ENCODE results near the gene GLIPR1L1. TPM values are rescaled to one million over a fixed set of nuclear protein-coding genes. Genes with fewer than 3 reads are reported as not detected.

GLIPR1L1 gene
- total RNA-seq, 2 donors from 2014 or later, result not detected

DNA sequence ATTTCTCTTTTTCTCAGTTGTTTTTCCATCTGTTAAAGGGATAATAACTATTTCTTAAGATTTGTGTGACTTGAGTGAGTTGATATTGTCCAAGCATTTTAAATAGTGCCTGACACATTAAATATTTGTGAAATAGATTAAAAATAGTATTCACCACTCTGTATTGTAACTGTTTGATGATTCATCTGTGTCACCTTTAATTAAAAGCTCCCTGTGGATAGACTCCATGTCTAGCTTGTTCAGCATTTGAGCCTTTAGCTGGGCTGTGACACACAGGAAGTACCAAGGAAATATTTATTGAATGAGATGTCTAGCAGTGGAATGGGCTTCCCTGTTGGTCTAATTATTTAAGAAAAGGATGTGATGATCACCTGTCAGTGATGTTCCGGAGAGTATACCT lies 54.6 kb downstream of the GLIPR1L1 start:
- Mint-ChIP-seq H3K4me1 (peaks cover 32% of the 10 kb centered on the region), H3K4me3 (peak overlapping the region; percentile 96), H3K27me3 (no peaks in the 10 kb centered on the region), H3K36me3 (ENCODE audit: low read depth) (no peaks in the 10 kb centered on the region), H3K9me3 (no peaks in the 10 kb centered on the region), H3K27ac (peak overlapping the region; percentile 99)
- no peak for ATAC-seq (replicated peaks)

DNA sequence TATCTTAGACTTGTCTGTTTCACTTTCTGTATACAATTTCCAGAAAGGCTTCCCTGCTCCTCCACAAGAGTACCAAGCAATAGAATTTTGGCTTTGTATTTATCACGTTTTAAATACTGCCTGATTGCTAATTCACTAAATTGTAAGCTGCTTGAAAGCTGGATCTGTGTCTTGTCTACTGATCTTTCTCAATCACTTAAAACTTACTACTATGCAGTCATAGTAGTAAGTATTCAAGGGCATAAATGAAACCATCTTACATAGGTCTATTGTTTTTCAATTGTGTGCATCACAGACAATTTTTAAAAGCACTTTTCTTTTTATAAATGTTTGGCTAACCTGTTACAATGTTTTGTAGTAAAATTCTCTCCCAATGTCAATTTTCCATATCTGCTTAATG lies 55.2 kb downstream of the GLIPR1L1 start:
- Mint-ChIP-seq H3K9me3 (no peaks in the 10 kb centered on the region), H3K27me3 (no peaks in the 10 kb centered on the region), H3K36me3 (ENCODE audit: low read depth) (no peaks in the 10 kb centered on the region), H3K4me1 (peaks cover 32% of the 10 kb centered on the region), H3K27ac (peak overlapping the region; percentile 99), H3K4me3 (peak overlapping the region; percentile 96)
- ATAC-seq (replicated peaks), result no peak

DNA sequence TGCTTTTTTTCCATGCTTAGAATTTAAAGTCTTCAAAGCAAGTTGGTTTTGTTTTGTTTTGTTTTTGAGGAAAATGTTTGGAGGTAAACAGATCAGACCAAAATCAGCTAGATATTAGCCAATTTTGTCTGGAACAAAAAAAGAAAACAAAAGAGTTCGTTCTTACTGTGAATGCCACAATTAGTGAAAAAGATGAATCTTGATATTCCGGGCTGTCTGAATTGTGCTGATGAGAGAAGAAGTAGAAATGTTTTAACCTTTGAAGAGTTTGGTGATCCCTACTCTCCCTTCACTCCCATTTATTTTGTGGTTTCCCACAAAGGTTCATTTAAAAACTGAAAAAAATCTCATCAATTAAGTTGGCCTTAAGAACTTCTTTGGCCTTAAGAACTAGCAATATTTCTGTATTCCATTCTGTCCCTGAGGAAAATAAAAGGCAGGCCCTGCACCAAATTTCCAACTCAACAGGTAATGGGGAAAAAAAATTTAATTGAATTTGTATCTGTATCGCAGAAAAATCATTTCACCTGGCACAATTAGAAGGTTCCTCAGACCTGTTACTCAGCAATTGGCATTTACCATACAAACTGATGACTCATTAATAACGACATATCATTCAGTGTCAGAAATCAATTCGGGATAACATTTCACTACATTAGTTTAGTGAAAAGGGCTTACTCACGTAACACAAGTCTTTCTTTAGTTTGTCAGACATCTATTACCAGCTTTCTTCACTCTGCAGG lies 55.9 kb downstream of the GLIPR1L1 start:
- H3K27me3 Mint-ChIP-seq, result no peaks in the 10 kb centered on the region

DNA sequence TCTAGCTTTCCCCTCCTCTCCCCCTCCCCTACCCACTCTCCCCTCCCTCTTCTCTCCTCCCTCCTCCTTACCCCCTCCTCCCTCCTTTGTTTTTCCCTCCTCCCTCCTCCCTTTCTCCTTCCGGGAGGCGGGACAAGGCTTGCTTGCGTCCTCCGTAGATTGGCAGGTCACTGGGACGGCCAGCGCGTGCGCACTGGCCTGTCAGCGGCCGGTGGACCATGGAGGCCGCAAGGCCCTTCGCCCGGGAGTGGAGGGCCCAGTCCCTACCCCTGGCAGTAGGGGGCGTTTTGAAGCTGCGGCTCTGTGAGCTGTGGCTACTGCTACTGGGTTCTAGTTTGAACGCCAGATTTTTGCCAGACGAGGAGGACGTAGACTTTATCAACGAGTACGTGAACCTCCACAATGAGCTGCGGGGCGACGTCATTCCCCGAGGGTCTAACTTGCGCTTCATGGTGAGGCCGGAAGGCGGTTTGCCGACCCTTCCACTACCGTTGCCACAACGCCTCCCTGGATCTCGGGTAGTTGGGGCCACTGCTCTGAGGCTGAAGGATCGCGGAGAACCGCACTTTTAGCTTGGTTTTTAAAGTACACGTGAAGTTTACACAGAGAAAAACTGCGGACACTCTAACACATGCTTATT lies 56.5 kb downstream of the GLIPR1L1 start, which contains the start of gene GLIPR1L2:
GLIPR1L2 (plus strand) TSS at position 191 of the 640 bp plus-strand sequence; CDS start at position 219, 28 bp downstream.
- H3K27me3 Mint-ChIP-seq, result no peaks in the 10 kb centered on the region
- peak within 1 kb of the TSS; percentile 99 for H3K27ac Mint-ChIP-seq
- H3K36me3 Mint-ChIP-seq (ENCODE audit: low read depth), result no peaks in the 10 kb centered on the region
- H3K9me3 Mint-ChIP-seq, result no peaks in the 10 kb centered on the region
- ATAC-seq (replicated peaks), result peak; percentile 97
- H3K4me1 Mint-ChIP-seq, result peaks cover 39% of the 10 kb centered on the region
- H3K4me3 Mint-ChIP-seq, result peak within 1 kb of the TSS; percentile 96

More for the DNA sequence above, 55.9 kb downstream of the GLIPR1L1 start:
- Mint-ChIP-seq H3K27ac (peak overlapping the region; percentile 99), H3K36me3 (ENCODE audit: low read depth) (no peaks in the 10 kb centered on the region), H3K4me3 (peak overlapping the region; percentile 96), H3K9me3 (no peaks in the 10 kb centered on the region), H3K4me1 (peaks cover 32% of the 10 kb centered on the region)
- ATAC-seq (replicated peaks), result peak; percentile 35

DNA sequence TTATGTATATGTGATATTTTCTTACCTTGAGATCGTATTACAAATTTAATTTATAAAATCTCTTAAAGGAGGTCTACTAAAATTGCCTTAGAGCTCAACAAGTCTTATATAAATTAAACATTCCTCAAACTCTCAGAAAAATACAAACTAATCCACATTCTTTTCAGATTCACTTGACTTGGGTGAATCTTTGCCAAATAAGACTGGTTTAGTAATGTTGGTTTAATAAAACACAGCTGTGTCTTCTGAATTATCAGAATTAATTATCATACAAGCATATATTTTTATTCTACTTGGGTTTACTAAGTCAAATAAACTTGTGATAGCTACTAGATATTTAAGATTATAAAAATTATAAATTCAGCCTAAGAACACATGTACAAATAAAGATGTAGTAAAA lies 69.8 kb downstream of the GLIPR1L1 start:
- Mint-ChIP-seq H3K9me3 (no peaks in the 10 kb centered on the region), H3K27ac (no peak overlapping the region), H3K27me3 (no peaks in the 10 kb centered on the region), H3K36me3 (ENCODE audit: low read depth) (no peaks in the 10 kb centered on the region), H3K4me3 (no peak overlapping the region), H3K4me1 (no peaks in the 10 kb centered on the region)
- no peak for ATAC-seq (replicated peaks)

DNA sequence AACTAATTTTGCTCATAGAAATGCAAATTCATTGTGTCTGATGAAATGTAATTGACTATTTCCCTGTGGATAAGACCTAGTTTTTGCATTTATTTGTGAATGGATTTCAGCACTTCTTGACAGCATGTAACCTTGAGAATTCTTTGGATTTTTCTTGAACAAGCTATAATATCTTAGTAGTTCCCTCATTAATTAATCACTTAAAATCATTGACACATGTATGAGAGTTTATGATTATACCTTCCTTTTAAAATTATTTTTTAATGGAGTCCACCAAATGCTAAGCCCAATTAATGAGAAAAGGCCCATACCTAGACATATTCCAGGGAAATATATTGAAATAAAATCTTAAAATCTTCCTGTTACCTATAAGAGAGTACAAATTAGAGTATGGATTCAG lies 73.2 kb downstream of the GLIPR1L1 start:
- H3K36me3 Mint-ChIP-seq (ENCODE audit: low read depth), result no peaks in the 10 kb centered on the region
- ATAC-seq (replicated peaks), result no peak
- H3K4me1 Mint-ChIP-seq, result no peaks in the 10 kb centered on the region
- no peak overlapping the region for H3K4me3 Mint-ChIP-seq
- no peaks in the 10 kb centered on the region for H3K9me3 Mint-ChIP-seq
- no peak overlapping the region for H3K27ac Mint-ChIP-seq
- no peaks in the 10 kb centered on the region for H3K27me3 Mint-ChIP-seq

DNA sequence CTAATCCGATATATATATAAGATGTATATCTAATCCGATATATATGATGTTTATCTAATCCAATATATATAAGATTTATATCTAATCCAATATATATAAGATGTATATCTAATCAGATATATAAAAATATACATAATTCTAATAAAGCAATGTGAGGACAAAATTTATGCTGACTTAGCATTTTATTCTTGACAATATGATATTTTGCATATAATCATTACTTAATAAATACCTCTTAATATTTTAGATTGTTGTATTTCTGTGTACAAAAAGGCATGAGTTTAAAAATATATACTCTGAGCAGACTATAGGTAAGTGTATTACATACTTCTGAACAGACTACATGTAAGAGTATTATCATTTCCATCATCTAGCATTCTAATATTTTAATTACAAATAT lies 75.4 kb downstream of the GLIPR1L1 start:
- ATAC-seq (replicated peaks), result no peak
- Mint-ChIP-seq H3K4me1 (no peaks in the 10 kb centered on the region), H3K36me3 (ENCODE audit: low read depth) (no peaks in the 10 kb centered on the region), H3K27me3 (no peaks in the 10 kb centered on the region), H3K9me3 (no peaks in the 10 kb centered on the region), H3K4me3 (no peak overlapping the region), H3K27ac (no peak overlapping the region)

DNA sequence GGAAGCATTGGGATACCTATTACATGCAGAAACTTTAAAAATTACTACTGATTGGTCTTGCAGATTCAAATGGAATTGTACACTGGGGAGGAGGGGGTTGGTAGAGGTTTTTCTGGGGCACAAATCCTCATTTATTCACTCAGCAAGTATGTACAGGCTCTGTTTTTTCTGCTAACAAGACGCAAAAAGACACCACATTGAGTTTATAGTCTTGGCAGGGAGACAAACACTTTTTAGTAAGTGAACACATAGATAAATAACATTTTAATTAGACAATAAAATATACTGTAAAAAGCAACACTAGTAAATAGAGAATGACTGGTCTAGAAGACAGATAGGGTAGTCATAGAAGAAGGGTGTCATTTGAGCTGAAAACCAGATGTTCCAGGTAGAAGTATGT lies 80.2 kb downstream of the GLIPR1L1 start:
- Mint-ChIP-seq H3K9me3 (no peaks in the 10 kb centered on the region), H3K4me1 (no peaks in the 10 kb centered on the region), H3K4me3 (no peak overlapping the region), H3K36me3 (ENCODE audit: low read depth) (no peaks in the 10 kb centered on the region), H3K27ac (no peak overlapping the region), H3K27me3 (no peaks in the 10 kb centered on the region)
- no peak for ATAC-seq (replicated peaks)

DNA sequence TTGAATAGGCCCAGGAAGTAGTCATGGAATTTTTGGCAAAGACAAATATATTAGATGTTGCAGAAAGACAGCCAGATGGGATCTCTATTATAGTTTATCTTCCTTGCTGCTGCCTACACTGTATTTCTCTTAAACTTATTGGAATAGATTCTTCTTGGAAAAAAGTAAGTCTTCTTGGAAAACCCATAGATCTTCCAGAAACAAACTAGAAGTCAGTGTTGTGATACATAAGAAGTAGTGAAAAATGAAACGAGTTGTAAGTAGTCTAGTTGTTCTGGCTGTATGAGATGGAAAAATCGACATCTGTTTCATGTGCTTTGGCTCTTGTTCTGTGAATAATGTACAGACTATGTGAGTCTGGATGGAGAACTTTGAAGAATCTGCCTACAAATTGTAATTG lies 85.4 kb downstream of the GLIPR1L1 start:
- H3K9me3 Mint-ChIP-seq, result peaks cover 2% of the 10 kb centered on the region
- no peak overlapping the region for H3K27ac Mint-ChIP-seq
- H3K4me1 Mint-ChIP-seq, result no peaks in the 10 kb centered on the region
- ATAC-seq (replicated peaks), result no peak
- H3K4me3 Mint-ChIP-seq, result no peak overlapping the region
- H3K36me3 Mint-ChIP-seq (ENCODE audit: low read depth), result no peaks in the 10 kb centered on the region
- no peaks in the 10 kb centered on the region for H3K27me3 Mint-ChIP-seq

Other genes with a start within 250 kb of the GLIPR1L1 start
- not detected for gene KCNC2, start 124.8 kb upstream of the GLIPR1L1 start, total RNA-seq
- gene CAPS2, start 4.3 kb upstream of the GLIPR1L1 start, total RNA-seq, result 10 to 100 TPM in 1 of 2 donors, 1 to 10 TPM in 1; 6.0 to 11.1 TPM
- under 1 TPM; 0.13 to 0.56 TPM for gene GLIPR1L2, start 56.4 kb downstream of the GLIPR1L1 start, total RNA-seq
- gene GLIPR1, start 146.1 kb downstream of the GLIPR1L1 start, total RNA-seq, result 10 to 100 TPM; 45.9 to 50.2 TPM
- gene KRR1, start 176.9 kb downstream of the GLIPR1L1 start, total RNA-seq, result 100 to 1,000 TPM; 113 to 151 TPM

Data from activated T-helper 17 cell treated with anti-CD3 and anti-CD28 coated beads, Interleukin-2, amount 50 U/mL, for 72 hours (primary cell).